Measurements from ENCODE around the gene MAGEB1.

DNA sequence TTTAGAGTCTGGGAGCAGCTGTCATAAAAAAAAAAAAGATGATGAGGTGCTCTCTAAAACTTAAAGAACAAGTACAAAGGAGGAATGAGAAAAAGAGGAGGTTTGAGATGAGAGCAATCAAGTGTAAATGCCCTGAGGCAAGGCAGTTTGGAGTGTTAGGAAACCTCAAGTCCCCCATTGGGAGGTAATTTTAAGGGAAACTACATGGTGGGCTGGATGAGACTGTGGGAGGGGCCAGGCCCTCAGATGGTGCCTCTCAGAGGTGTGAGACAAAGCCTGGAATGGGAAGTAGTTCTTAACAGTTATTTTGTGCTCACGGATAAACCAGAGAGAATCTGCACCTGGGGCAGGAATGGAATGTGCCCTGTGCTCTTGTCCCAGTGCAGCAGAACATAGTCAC lies 18.4 kb upstream of the MAGEB1 start:
- TF ChIP-seq CTCF (IDR thresholded peaks at IDR 0.05), result no peak
- no peak for TF ChIP-seq POLR2AphosphoS5 (IDR thresholded peaks at IDR 0.05; ENCODE audit: low read depth, low read length)
- no peak for TF ChIP-seq TCF7L2 (IDR thresholded peaks at IDR 0.05; ENCODE audit: low read depth, low read length)
- TF ChIP-seq, protein P1, sequence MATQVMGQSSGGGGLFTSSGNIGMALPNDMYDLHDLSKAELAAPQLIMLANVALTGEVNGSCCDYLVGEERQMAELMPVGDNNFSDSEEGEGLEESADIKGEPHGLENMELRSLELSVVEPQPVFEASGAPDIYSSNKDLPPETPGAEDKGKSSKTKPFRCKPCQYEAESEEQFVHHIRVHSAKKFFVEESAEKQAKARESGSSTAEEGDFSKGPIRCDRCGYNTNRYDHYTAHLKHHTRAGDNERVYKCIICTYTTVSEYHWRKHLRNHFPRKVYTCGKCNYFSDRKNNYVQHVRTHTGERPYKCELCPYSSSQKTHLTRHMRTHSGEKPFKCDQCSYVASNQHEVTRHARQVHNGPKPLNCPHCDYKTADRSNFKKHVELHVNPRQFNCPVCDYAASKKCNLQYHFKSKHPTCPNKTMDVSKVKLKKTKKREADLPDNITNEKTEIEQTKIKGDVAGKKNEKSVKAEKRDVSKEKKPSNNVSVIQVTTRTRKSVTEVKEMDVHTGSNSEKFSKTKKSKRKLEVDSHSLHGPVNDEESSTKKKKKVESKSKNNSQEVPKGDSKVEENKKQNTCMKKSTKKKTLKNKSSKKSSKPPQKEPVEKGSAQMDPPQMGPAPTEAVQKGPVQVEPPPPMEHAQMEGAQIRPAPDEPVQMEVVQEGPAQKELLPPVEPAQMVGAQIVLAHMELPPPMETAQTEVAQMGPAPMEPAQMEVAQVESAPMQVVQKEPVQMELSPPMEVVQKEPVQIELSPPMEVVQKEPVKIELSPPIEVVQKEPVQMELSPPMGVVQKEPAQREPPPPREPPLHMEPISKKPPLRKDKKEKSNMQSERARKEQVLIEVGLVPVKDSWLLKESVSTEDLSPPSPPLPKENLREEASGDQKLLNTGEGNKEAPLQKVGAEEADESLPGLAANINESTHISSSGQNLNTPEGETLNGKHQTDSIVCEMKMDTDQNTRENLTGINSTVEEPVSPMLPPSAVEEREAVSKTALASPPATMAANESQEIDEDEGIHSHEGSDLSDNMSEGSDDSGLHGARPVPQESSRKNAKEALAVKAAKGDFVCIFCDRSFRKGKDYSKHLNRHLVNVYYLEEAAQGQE (IDR thresholded peaks at IDR 0.05; ENCODE audit: insufficient read depth in 1 of 2, low read depth in 2 of 2, low read length in 1 of 2), result no peak

Data from Panc1 (cell line).